ENCODE measurements around the gene EPM2A. TPM values are rescaled to one million over a fixed set of nuclear protein-coding genes. Genes with fewer than 3 reads are reported as not detected.

Gene EPM2A
- total RNA-seq: 9.6 TPM
- polyA plus RNA-seq (ENCODE audit: insufficient read depth, low read depth, low replicate concordance): 7.8 TPM
- long read RNA-seq, donor 1, full-length matches to known transcripts: 4 of 4 reads
- long read RNA-seq, donor 1, partial matches to known transcripts: 0 of 4 reads
- long read RNA-seq, donor 1, other reads (novel, unspliced or antisense): 0 of 4 reads
- long read RNA-seq, donor 2, full-length matches to known transcripts: 2 of 2 reads
- long read RNA-seq, donor 2, partial matches to known transcripts: 0 of 2 reads
- long read RNA-seq, donor 2, other reads (novel, unspliced or antisense): 0 of 2 reads
- long read RNA-seq, donor 3, partial matches to known transcripts: 0 of 5 reads
- long read RNA-seq, donor 3, other reads (novel, unspliced or antisense): 0 of 5 reads
- long read RNA-seq, donor 4, full-length matches to known transcripts: 5 of 5 reads
- long read RNA-seq, donor 4, partial matches to known transcripts: 0 of 5 reads
- long read RNA-seq, donor 4, other reads (novel, unspliced or antisense): 0 of 5 reads
- long read RNA-seq, donor 5: 0 reads
- long read RNA-seq, donor 6, partial matches to known transcripts: 0 of 2 reads
- long read RNA-seq, donor 6, other reads (novel, unspliced or antisense): 0 of 2 reads
- long read RNA-seq, donor 7, partial matches to known transcripts: 0 of 7 reads
- long read RNA-seq, donor 7, other reads (novel, unspliced or antisense): 0 of 7 reads
- long read RNA-seq, donor 8, partial matches to known transcripts: 0 of 5 reads
- long read RNA-seq, donor 8, other reads (novel, unspliced or antisense): 0 of 5 reads
- long read RNA-seq, donor 9, full-length matches to known transcripts: 3 of 3 reads
- long read RNA-seq, donor 9, partial matches to known transcripts: 0 of 3 reads
- long read RNA-seq, donor 9, other reads (novel, unspliced or antisense): 0 of 3 reads
- long read RNA-seq, donor 10, full-length matches to known transcripts: 3 of 3 reads
- long read RNA-seq, donor 10, partial matches to known transcripts: 0 of 3 reads
- long read RNA-seq, donor 10, other reads (novel, unspliced or antisense): 0 of 3 reads

DNA sequence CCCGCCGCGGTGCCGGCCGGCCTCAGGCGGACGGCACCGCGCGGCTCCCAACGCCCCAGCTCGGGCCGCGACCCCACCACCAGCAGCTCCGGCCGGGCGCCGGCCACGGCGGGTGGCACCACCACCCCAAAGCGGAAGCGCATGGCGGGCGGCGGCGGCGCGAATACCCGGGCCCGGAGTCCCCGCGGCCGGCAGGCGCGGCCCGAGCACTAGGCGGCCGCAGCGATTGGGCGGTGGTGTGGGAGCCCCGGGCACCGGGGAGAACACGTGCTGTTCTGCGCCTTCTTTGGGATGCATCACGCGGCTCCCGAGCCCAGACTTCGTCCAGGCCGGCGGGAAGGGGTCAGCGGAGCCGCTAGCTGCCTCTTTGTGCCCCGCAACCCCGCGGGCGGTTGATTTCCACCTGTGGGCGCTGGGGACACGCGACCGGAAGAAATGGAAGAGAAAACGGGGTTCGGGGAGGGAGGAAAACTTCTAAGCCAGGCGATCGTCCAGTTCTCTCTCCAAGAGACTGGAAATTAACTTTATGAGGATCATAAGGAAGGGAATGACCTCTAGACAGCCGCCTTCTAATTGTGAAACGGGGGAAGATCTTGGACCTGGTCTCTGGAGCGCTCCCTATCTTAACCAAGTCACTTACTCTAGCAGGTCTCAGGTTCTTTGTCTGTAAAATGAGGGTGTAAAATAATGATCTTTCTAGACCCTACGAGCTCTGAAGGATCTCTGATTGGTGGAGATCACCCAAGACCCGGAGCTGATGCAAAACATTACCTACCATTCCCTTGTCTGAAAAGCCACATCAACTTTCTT is at the start of gene EPM2A:
TSS of gene EPM2A (minus strand) at position 165 of the 810 bp plus-strand sequence. CDS start at position 143, 22 bp downstream.
- Histone ChIP-seq H3K9me3 (ENCODE audit: control insufficient read depth in 2 of 3, insufficient read depth in 1 of 3, low read length in 3 of 3) (no peaks in the 10 kb centered on the region), H3K27ac (ENCODE audit: low read depth in 2 of 2, low read length in 2 of 2) (peak within 1 kb of the TSS; percentile 98), H3K9ac (ENCODE audit: low read length in 3 of 3) (peak within 1 kb of the TSS; percentile 28 to 90 (median 87)), H3K36me3 (ENCODE audit: control insufficient read depth in 2 of 3, insufficient read depth in 3 of 3, low read length in 3 of 3) (no peaks in the 10 kb centered on the region), H3K4me3 (ENCODE audit: low read length in 3 of 3) (peak within 1 kb of the TSS; percentile 59 to 88 (median 84)), H3K4me1 (ENCODE audit: control insufficient read depth in 2 of 3, insufficient read depth in 2 of 3, low read depth in 1 of 3, low read length in 3 of 3) (peaks cover 0 to 9% (median 0%) of the 10 kb centered on the region in 3 donors), H3K27me3 (ENCODE audit: control insufficient read depth, insufficient read depth, low read length) (no peaks in the 10 kb centered on the region)
- DNase-seq (peak; percentile 86 to 94 (median 89)), FAIRE-seq (no peak)
- intact Hi-C loops (cut with DNase I): no loop called here
- TF ChIP-seq, protein P1, sequence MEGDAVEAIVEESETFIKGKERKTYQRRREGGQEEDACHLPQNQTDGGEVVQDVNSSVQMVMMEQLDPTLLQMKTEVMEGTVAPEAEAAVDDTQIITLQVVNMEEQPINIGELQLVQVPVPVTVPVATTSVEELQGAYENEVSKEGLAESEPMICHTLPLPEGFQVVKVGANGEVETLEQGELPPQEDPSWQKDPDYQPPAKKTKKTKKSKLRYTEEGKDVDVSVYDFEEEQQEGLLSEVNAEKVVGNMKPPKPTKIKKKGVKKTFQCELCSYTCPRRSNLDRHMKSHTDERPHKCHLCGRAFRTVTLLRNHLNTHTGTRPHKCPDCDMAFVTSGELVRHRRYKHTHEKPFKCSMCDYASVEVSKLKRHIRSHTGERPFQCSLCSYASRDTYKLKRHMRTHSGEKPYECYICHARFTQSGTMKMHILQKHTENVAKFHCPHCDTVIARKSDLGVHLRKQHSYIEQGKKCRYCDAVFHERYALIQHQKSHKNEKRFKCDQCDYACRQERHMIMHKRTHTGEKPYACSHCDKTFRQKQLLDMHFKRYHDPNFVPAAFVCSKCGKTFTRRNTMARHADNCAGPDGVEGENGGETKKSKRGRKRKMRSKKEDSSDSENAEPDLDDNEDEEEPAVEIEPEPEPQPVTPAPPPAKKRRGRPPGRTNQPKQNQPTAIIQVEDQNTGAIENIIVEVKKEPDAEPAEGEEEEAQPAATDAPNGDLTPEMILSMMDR (IDR thresholded peaks at IDR 0.05; ENCODE audit: borderline replicate concordance, extremely low read depth, insufficient read depth): no peak

DNA sequence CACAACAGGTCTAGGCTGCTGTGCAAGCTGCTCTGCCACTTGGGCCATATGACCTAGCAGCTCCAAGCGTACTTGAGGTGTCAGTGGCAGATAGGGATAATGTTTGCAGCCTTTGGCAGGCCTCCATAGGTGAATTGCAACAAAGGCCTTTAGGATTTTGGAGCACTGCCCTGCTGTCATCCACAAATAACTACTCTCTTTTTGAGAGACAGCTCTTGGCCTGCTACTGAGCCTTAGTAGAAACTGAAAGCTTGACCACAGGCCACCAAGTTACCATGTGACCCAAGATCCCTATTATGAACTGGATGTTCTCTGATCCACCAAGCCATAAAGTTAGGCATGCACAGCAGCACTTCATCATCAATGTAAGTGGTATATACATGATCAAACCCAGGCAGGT is 49.4 kb upstream of the EPM2A start:
- Histone ChIP-seq H3K27me3 (ENCODE audit: control insufficient read depth, insufficient read depth, low read length) (no peaks in the 10 kb centered on the region), H3K4me3 (ENCODE audit: low read length in 3 of 3) (no peak overlapping the region), H3K36me3 (ENCODE audit: control insufficient read depth in 2 of 3, insufficient read depth in 3 of 3, low read length in 3 of 3) (no peaks in the 10 kb centered on the region), H3K27ac (ENCODE audit: low read depth in 2 of 2, low read length in 2 of 2) (no peak overlapping the region), H3K9ac (ENCODE audit: low read length in 3 of 3) (no peak overlapping the region), H3K9me3 (ENCODE audit: control insufficient read depth in 2 of 3, insufficient read depth in 1 of 3, low read length in 3 of 3) (peaks cover 0 to 6% (median 0%) of the 10 kb centered on the region in 3 donors), H3K4me1 (ENCODE audit: control insufficient read depth in 2 of 3, insufficient read depth in 2 of 3, low read depth in 1 of 3, low read length in 3 of 3) (no peaks in the 10 kb centered on the region)
- intact Hi-C loops (cut with DNase I): no loop called here
- TF ChIP-seq, protein P1 (IDR thresholded peaks at IDR 0.05; ENCODE audit: borderline replicate concordance, extremely low read depth, insufficient read depth): no peak
- DNase-seq: no peak
- no peak for FAIRE-seq

- H3K4me1 ChIP-seq (ENCODE audit: control insufficient read depth in 2 of 3, insufficient read depth in 2 of 3, low read depth in 1 of 3, low read length in 3 of 3): no peaks in the 10 kb centered on the region
- no peak for DNase-seq
- H3K9me3 ChIP-seq (ENCODE audit: control insufficient read depth in 2 of 3, insufficient read depth in 1 of 3, low read length in 3 of 3): peaks cover 0 to 6% (median 0%) of the 10 kb centered on the region in 3 donors
- no peaks in the 10 kb centered on the region for H3K27me3 ChIP-seq (ENCODE audit: control insufficient read depth, insufficient read depth, low read length)
- intact Hi-C loops (cut with DNase I): no loop called here
- no peak overlapping the region for H3K9ac ChIP-seq (ENCODE audit: low read length in 3 of 3)
- TF ChIP-seq, protein P1 (IDR thresholded peaks at IDR 0.05; ENCODE audit: borderline replicate concordance, extremely low read depth, insufficient read depth): no peak
- H3K36me3 ChIP-seq (ENCODE audit: control insufficient read depth in 2 of 3, insufficient read depth in 3 of 3, low read length in 3 of 3): no peaks in the 10 kb centered on the region
- no peak overlapping the region for H3K4me3 ChIP-seq (ENCODE audit: low read length in 3 of 3)
- H3K27ac ChIP-seq (ENCODE audit: low read depth in 2 of 2, low read length in 2 of 2): no peak overlapping the region
- no peak for FAIRE-seq
Observed at GRCh38 chr6:145783796-145784195, 48.5 kb upstream of the EPM2A start.

Data from kidney (tissue), 22 donors.